ENCODE results near the gene TMEM52B.

DNA sequence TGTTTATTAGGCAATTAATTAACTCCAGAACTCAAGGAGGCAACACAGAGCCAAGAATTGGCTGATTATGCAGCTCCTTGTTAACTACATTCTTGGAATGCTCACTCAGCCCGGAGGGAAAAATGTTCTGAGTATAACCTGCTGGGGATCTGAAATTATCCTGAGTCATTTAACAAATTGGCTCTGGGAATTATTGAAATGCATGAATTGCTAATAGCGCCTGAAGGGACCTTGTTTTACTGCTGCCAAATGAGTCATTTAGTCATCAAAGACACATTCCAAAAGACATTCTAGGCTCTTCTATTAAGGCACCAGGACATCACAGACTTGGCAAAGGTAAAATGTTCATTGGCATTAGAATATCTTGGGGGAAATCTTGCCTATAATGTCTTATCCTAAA is 13.0 kb downstream of the TMEM52B start:
- no peak for TF ChIP-seq CTCF (IDR thresholded peaks at IDR 0.05)
- no peak for TF ChIP-seq POLR2A (IDR thresholded peaks at IDR 0.05)

Data from right lobe of liver (tissue), 4 donors.